Brain microvascular endothelial cell (primary cell): ENCODE data around the gene HOXB4.

Source experiments
- DNase-seq: peaks from one replicate; pipeline ENCODE4 v3.0.0-alpha.2; 2020
- H3K27ac ChIP-seq: fragments of 250-450 bp; sonication (Bioruptor Pico); 2 replicates; pipeline ENCODE4 v1.5.1; 2020; ENCODE audit warnings: mild to moderate bottlenecking, moderate library complexity
- H3K27me3 ChIP-seq: fragments of 250-450 bp; sonication (Bioruptor Pico); replicated peaks from 2 replicates; pipeline ENCODE4 v1.5.1; 2020; ENCODE audit warnings: mild to moderate bottlenecking
- H3K36me3 ChIP-seq: fragments of 250-450 bp; sonication (Bioruptor Pico); replicated peaks from 2 replicates; pipeline ENCODE4 v1.5.1; 2020; ENCODE audit warnings: mild to moderate bottlenecking
- H3K4me3 ChIP-seq: 2 replicates; pipeline ENCODE4 v1.5.1; 2011; ENCODE audit warnings: low read depth, mild to moderate bottlenecking, control low read depth, low read length, moderate library complexity
- CTCF ChIP-seq: IDR thresholded peaks from 2 replicates; pipeline ENCODE4 v1.5.1; 2011; ENCODE audit warnings: low read depth, mild to moderate bottlenecking, moderate library complexity, low read length, control low read depth, inconsistent platforms; ENCODE audit errors: missing control alignments
- in situ Hi-C: cut with HindIII; loops from 2 replicates; pipeline ENCODE4 v1.10.0; 2017; ENCODE audit warnings: low sequenced_read_pairs, low pct_ligation_motif_present

HOXB4 gene

GRCh38 chr17:48606892-48607614, 28.9 kb upstream of the HOXB4 start:
- in situ Hi-C loops, result no loop called here
- TF ChIP-seq CTCF, result no peak
- Histone ChIP-seq H3K4me3 (no peak overlapping the region), H3K36me3 (no peaks in the 10 kb centered on the region), H3K27me3 (peaks cover 95% of the 10 kb centered on the region), H3K27ac (no peak overlapping the region)
- DNase-seq, result no peak

DNA sequence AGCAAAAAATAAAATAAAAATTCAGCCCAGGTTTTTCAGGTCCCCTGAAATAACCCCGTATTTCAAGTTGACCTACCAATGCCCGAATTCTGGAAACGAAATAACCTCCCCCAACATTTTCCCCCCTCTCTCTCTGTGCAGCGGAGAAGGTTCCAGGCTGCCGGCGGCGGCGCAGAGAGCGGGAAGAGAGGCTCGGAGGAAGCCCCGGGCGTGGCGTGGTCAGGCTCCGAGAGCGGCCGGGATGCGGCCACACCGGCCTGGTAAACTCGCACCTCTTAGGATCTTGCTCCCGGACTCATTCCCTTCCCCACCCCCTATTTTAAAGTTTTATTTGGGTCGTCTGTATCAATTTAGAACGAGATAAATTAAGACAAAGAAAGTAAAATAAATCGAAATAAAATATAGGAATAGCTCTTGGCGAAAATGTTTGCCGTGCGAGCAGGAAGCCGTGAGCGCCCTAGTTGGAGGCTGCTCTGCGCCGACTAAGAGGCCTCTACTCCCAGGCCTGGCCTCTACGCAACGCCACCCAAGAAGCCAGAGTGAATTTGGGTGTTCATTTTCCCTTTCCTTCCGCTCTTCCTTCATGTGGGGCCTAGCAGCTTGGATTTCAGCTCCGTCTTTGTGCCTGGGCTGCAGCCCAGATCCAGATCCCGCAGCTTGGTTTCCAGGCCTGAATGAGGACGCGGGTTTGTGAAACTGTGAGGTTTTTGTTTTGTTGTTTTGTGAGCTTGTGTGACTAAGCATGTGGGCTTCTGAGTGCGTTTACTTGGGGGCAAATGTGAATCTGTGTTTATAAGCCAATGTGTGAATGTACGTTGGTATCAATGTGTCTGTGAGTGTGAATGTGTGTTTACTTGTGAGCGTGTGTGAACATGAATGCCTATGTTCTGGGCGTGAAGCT, 28.1 kb upstream of the HOXB4 start:
- in situ Hi-C loops, result no loop called here
- Histone ChIP-seq H3K36me3 (no peaks in the 10 kb centered on the region), H3K27me3 (peaks cover 97% of the 10 kb centered on the region), H3K27ac (no peak overlapping the region), H3K4me3 (no peak overlapping the region)
- no peak for TF ChIP-seq CTCF
- DNase-seq, result no peak

DNA sequence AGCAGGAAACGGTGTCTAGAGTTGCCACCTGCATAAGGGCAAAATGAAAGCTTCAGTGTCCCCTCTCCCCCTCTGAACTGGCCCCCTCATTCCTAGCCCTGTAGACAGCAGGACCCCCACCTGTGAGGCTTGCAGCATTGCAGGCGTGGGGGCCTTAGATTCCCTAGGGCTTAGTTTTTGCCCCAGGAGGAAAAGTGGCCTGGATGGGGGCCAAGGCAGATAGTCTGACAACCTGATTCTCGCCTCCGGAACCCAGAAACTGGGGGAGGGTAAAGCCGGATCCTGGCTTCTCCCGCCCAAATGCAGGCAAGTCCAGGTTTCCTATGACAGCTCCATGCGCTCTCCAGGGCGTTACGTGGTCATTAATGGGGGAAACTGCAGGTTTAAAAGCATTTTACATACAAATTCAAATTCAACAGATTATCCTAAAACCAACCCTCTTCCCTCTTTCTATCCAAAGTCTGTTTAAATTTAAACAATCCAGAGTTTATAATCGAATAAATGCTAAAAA, 27.3 kb upstream of the HOXB4 start:
- DNase-seq, result no peak
- Histone ChIP-seq H3K27ac (no peak overlapping the region), H3K4me3 (no peak overlapping the region), H3K36me3 (no peaks in the 10 kb centered on the region), H3K27me3 (peaks cover 97% of the 10 kb centered on the region)
- in situ Hi-C loops, result no loop called here
- no peak for TF ChIP-seq CTCF

DNA sequence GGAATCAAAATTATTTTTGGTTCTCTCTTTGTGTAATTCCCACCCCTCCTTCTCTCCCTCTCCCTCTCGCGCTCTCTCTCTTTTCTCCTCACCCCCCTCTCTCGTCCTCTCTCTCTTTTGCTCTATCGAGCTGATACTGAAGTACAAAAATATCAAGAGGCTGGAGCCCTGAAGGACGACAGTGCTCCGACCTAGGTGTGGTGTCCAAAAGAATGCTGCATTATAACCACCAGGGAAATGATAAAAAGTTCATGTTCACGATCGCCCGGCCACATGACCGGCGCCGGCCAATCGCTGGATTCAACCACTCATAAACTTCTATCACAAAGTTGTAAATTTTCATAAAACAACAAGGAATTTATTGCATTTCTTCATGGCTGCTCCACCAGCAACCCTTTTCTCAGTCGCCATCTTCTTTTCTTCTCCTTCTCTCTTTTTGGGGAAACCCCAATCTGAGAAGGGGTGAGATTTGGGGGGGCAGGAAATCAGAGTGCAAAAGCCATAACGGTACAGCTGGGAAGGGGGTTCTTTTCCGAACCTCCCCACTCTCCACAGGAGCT, 26.7 kb upstream of the HOXB4 start, which contains the start of gene HOXB6:
TSS of gene HOXB6 (minus strand) at position 217 of the 560 bp plus-strand sequence. CDS start 6,836 bp downstream, outside the sequence.
- no peak for DNase-seq
- H3K4me3 ChIP-seq, result peak within 1 kb of the TSS; percentile 47
- H3K27me3 ChIP-seq, result peaks cover 97% of the 10 kb centered on the region
- no peaks in the 10 kb centered on the region for H3K36me3 ChIP-seq
- H3K27ac ChIP-seq, result no peak within 1 kb of the TSS
- in situ Hi-C loops, result no loop called here
- TF ChIP-seq CTCF, result no peak

DNA sequence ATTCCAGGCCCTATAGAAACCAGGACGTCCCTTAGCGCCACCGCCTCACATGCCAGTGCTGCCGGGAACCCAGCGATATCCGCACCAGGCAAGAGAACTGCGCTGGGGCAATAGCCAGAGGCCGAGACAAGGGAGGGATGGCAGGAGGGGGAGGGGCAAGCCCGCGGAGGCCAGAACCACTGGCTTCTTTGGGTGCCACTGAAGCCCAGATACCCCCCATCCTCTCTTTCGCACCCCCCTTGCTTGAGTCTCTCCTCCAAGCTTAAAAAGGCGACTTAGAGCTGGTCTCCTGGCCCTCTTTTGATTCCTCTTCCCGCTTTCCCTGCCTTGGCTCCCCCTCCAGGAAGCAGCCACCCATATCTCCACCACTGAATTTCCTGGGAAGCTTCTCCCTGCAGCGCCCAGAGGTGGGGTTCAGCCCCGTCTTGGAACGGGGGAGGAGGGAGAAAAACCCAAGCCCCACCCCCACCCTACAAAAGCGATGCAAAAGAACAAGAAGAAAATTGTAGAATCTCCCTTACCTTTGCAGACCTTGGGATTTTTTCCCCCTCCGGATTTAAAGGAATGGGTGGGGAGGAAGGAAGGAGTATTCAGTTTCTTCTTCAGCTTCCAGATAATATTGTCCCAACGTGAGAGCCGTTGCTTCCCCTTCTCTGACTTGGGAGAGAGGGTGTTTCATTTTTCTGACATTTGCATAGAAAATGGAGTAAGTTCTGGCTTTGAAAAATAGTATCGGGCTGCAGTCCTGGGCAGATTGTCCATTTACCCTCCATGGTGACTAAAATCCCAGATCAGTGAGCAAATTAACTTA, 26.0 kb upstream of the HOXB4 start:
- no peak for DNase-seq
- in situ Hi-C loops, result no loop called here
- Histone ChIP-seq H3K27ac (no peak overlapping the region), H3K27me3 (peaks cover 97% of the 10 kb centered on the region), H3K4me3 (peak overlapping the region; percentile 47), H3K36me3 (no peaks in the 10 kb centered on the region)
- no peak for TF ChIP-seq CTCF
